WTC11 (cell line): ENCODE data around the gene NPEPPS. TPM values are rescaled to one million over a fixed set of nuclear protein-coding genes. Genes with fewer than 3 reads are reported as not detected.

ENCODE experiments used
- ATAC-seq: fragments of 200-7000 bp; cut with Tn5 transposase; 2 replicates; pipeline ENCODE4 v1.10.0; 2021; ENCODE audit warnings: mild to moderate bottlenecking, moderate library complexity
- CTCF ChIA-PET: fragments of 300-600 bp; sonication (Branson Sonifier 250); formaldehyde crosslinking; loops from one replicate; lab custom pipeline; 2021; ENCODE audit warnings: antibody characterized with exemption; lab: Charles Lee
- POLR2A ChIA-PET: fragments of 350-600 bp; sonication (Branson Sonifier 250); formaldehyde crosslinking; loops from one replicate; lab custom pipeline; 2021; ENCODE audit warnings: antibody characterized with exemption; lab: Charles Lee
- DNase-seq: peaks from one replicate; pipeline ENCODE4 v3.0.0; 2021; ENCODE audit warnings: low spot score
- H3K27ac Mint-ChIP-seq: 2 replicates; pipeline ENCODE4 v1.8.0; 2021; ENCODE audit warnings: mixed read lengths
- H3K27me3 Mint-ChIP-seq: 2 replicates; pipeline ENCODE4 v1.8.0; 2021; ENCODE audit warnings: low read depth, mild to moderate bottlenecking, moderate library complexity, mixed read lengths
- H3K36me3 Mint-ChIP-seq: 2 replicates; pipeline ENCODE4 v1.8.0; 2021; ENCODE audit warnings: mixed read lengths
- H3K4me1 Mint-ChIP-seq: 2 replicates; pipeline ENCODE4 v1.8.0; 2022; ENCODE audit warnings: mixed read lengths
- H3K4me3 Mint-ChIP-seq: 2 replicates; pipeline ENCODE4 v1.8.0; 2021; ENCODE audit warnings: mild to moderate bottlenecking, moderate library complexity, mixed read lengths
- H3K9me3 Mint-ChIP-seq: 2 replicates; pipeline ENCODE4 v1.8.0; 2021; ENCODE audit warnings: mixed read lengths
- CBFB ChIP-seq: sonication (generic); formaldehyde crosslinking; IDR thresholded peaks from 2 replicates; pipeline ENCODE4 v1.8.1; 2022; ENCODE audit warnings: mild to moderate bottlenecking, low read depth, missing genetic modification reagents
- CREM ChIP-seq: sonication (generic); formaldehyde crosslinking; IDR thresholded peaks from 2 replicates; pipeline ENCODE4 v1.8.1; 2022; ENCODE audit warnings: mild to moderate bottlenecking, missing genetic modification reagents, moderate library complexity
- ELF4 ChIP-seq: sonication (generic); formaldehyde crosslinking; IDR thresholded peaks from 2 replicates; pipeline ENCODE4 v1.8.1; 2022; ENCODE audit warnings: low read depth, mild to moderate bottlenecking, moderate library complexity, missing genetic modification reagents
- EMX1 ChIP-seq: fragments of 250-450 bp; sonication (Bioruptor Pico); IDR thresholded peaks from 2 replicates; pipeline ENCODE4 v1.8.0; 2021; ENCODE audit warnings: mild to moderate bottlenecking
- ETV6 ChIP-seq: sonication (generic); formaldehyde crosslinking; IDR thresholded peaks from 2 replicates; pipeline ENCODE4 v1.8.1; 2022; ENCODE audit warnings: mild to moderate bottlenecking, missing genetic modification reagents
- GTF2I ChIP-seq: fragments of 250-450 bp; sonication (Bioruptor Pico); conservative IDR thresholded peaks from 2 replicates; pipeline ENCODE4 v1.4.0; 2021; ENCODE audit warnings: mild to moderate bottlenecking
- JAZF1 ChIP-seq: fragments of 250-450 bp; sonication (Bioruptor Pico); IDR thresholded peaks from 2 replicates; pipeline ENCODE4 v1.9.0; 2021; ENCODE audit warnings: moderate library complexity, mild to moderate bottlenecking, inconsistent platforms
- JUN ChIP-seq: sonication (generic); formaldehyde crosslinking; IDR thresholded peaks from 2 replicates; pipeline ENCODE4 v1.8.0; 2023; ENCODE audit warnings: mild to moderate bottlenecking, missing genetic modification reagents
- KAT7 ChIP-seq: sonication (generic); formaldehyde crosslinking; IDR thresholded peaks from 2 replicates; pipeline ENCODE4 v1.8.1; 2023; ENCODE audit warnings: missing genetic modification reagents, mild to moderate bottlenecking, borderline replicate concordance
- MYBL2 ChIP-seq: sonication (generic); formaldehyde crosslinking; IDR thresholded peaks from 2 replicates; pipeline ENCODE4 v1.8.1; 2023; ENCODE audit warnings: mild to moderate bottlenecking, moderate library complexity, missing genetic modification reagents
- NFE2L1 ChIP-seq: sonication (generic); formaldehyde crosslinking; IDR thresholded peaks from 2 replicates; pipeline ENCODE4 v1.8.1; 2023; ENCODE audit warnings: missing genetic modification reagents
- NFYB ChIP-seq: sonication (generic); formaldehyde crosslinking; conservative IDR thresholded peaks from 2 replicates; pipeline ENCODE4 v1.8.0; 2022; ENCODE audit warnings: low read depth, missing genetic modification reagents
- NR2C2 ChIP-seq: sonication (generic); formaldehyde crosslinking; IDR thresholded peaks from 2 replicates; pipeline ENCODE4 v1.8.0; 2022; ENCODE audit warnings: mild to moderate bottlenecking, missing genetic modification reagents
- PRRX2 ChIP-seq: fragments of 250-450 bp; sonication (Bioruptor Pico); IDR thresholded peaks from 2 replicates; pipeline ENCODE4 v1.8.0; 2021; ENCODE audit warnings: mild to moderate bottlenecking
- RELA ChIP-seq: sonication (generic); formaldehyde crosslinking; IDR thresholded peaks from 2 replicates; pipeline ENCODE4 v1.8.1; 2022; ENCODE audit warnings: missing genetic modification reagents, mild to moderate bottlenecking, borderline replicate concordance
- SOX15 ChIP-seq: fragments of 250-450 bp; sonication (Bioruptor Pico); IDR thresholded peaks from 2 replicates; pipeline ENCODE4 v1.9.0; 2021; ENCODE audit warnings: mild to moderate bottlenecking
- ZNF232 ChIP-seq: sonication (generic); formaldehyde crosslinking; IDR thresholded peaks from 2 replicates; pipeline ENCODE4 v1.8.0; 2022; ENCODE audit warnings: mild to moderate bottlenecking, missing genetic modification reagents
- ZNF423 ChIP-seq: fragments of 250-450 bp; sonication (Bioruptor Pico); IDR thresholded peaks from 2 replicates; pipeline ENCODE4 v2.1.2; 2022; ENCODE audit warnings: mild to moderate bottlenecking, moderate library complexity
- total RNA-seq: library from RNA; stranded (reverse); gene quantifications from 3 replicates; pipeline ENCODE4 v1.2.3, GENCODE V29; 2021
- TF ChIP-seq, protein P1 (sequence below): fragments of 250-450 bp; sonication (Bioruptor Pico); IDR thresholded peaks from 2 replicates; pipeline ENCODE4 v1.9.0; 2021; ENCODE audit warnings: mild to moderate bottlenecking
- TF ChIP-seq, protein P2 (sequence below): sonication (generic); formaldehyde crosslinking; IDR thresholded peaks from 2 replicates; pipeline ENCODE4 v1.8.1; 2022; ENCODE audit warnings: mild to moderate bottlenecking, moderate library complexity, missing genetic modification reagents
- TF ChIP-seq, protein P3 (sequence below): sonication (generic); formaldehyde crosslinking; IDR thresholded peaks from 2 replicates; pipeline ENCODE4 v1.8.1; 2022; ENCODE audit warnings: low read depth, missing genetic modification reagents, borderline replicate concordance
- TF ChIP-seq, protein P4 (sequence below): sonication (generic); formaldehyde crosslinking; IDR thresholded peaks from 2 replicates; pipeline ENCODE4 v1.8.1; 2023; ENCODE audit warnings: mild to moderate bottlenecking, missing genetic modification reagents
- TF ChIP-seq, protein P5 (sequence below): sonication (generic); formaldehyde crosslinking; conservative IDR thresholded peaks from 2 replicates; pipeline ENCODE4 v1.8.1; 2023; ENCODE audit warnings: mild to moderate bottlenecking, low read depth, missing genetic modification reagents, moderate library complexity
- TF ChIP-seq, protein P6 (sequence below): sonication (generic); formaldehyde crosslinking; IDR thresholded peaks from 2 replicates; pipeline ENCODE4 v1.8.1; 2022; ENCODE audit warnings: missing genetic modification reagents, borderline replicate concordance

NPEPPS gene
- total RNA-seq, 1 experiment from 2014 or later: 127 TPM

DNA sequence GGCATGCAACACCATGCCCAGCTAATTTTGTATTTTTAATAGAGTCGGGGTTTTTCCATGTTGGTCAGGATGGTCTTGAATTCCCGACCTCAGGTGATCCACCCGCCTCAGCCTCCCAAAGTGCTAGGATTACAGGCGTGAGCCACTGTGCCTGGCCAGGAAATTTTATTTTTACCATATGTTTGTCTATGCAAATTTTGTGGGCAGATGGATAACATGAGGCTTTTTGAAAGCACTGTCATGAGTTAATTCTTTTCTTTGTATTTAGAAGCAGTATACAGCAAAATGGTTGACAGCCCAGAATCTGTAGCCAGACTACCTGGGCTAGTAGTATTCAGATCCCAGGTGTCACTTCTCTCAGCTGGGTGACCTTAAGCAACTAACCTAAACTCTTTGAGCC is 110.3 kb downstream of the NPEPPS start (continued):
- TF ChIP-seq SOX15 (CRISPR knock-in tag) (no peak), NR2C2 (CRISPR knock-in tag) (no peak), NFYB (no peak), CREM (CRISPR knock-in tag) (no peak), GTF2I (CRISPR knock-in tag) (no peak), ELF4 (CRISPR knock-in tag) (no peak), JAZF1 (CRISPR knock-in tag) (no peak)
- TF ChIP-seq, protein P1, sequence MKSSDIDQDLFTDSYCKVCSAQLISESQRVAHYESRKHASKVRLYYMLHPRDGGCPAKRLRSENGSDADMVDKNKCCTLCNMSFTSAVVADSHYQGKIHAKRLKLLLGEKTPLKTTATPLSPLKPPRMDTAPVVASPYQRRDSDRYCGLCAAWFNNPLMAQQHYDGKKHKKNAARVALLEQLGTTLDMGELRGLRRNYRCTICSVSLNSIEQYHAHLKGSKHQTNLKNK (CRISPR knock-in tag): no peak

DNA sequence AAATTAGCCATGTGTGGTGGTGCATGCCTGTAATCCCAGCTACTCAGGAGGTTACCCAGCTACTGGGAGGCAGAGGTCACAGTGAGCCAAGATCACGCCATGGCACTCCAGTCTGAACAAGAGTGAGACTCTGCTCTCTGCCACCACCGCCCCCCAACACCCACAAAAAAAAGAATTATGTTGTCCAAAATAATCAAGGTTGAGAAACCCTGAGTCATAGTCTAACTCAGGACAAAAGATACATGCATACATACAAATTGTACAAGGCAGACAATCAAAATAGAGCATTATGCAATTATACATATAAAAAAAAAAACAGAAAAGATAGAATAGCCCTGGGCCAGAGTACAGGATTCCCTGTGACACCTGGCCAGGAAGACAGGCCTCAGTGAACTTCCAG is 112.2 kb downstream of the NPEPPS start:
- Mint-ChIP-seq H3K4me1 (no peaks in the 10 kb centered on the region), H3K9me3 (no peaks in the 10 kb centered on the region), H3K36me3 (peaks cover 5% of the 10 kb centered on the region), H3K27ac (no peak overlapping the region), H3K4me3 (no peak overlapping the region)
- ChIA-PET POLR2A (no interaction called here), CTCF (interaction anchor here (0.6 to 1.2 kb wide), 2 partner anchors 22 to 155 kb away, joined by 3 to 5 read pairs; no protein-coding TSS in a partner anchor)
- ATAC-seq: no peak
- TF ChIP-seq ETV6 (CRISPR knock-in tag) (no peak), NFE2L1 (no peak), NFYB (no peak), ZNF423 (CRISPR knock-in tag) (no peak), MYBL2 (CRISPR knock-in tag) (no peak), JUN (CRISPR knock-in tag) (no peak), PRRX2 (CRISPR knock-in tag) (no peak), SOX15 (CRISPR knock-in tag) (no peak)
- TF ChIP-seq, protein P2, sequence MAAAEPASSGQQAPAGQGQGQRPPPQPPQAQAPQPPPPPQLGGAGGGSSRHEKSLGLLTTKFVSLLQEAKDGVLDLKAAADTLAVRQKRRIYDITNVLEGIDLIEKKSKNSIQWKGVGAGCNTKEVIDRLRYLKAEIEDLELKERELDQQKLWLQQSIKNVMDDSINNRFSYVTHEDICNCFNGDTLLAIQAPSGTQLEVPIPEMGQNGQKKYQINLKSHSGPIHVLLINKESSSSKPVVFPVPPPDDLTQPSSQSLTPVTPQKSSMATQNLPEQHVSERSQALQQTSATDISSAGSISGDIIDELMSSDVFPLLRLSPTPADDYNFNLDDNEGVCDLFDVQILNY: no peak
- TF ChIP-seq, protein P3, sequence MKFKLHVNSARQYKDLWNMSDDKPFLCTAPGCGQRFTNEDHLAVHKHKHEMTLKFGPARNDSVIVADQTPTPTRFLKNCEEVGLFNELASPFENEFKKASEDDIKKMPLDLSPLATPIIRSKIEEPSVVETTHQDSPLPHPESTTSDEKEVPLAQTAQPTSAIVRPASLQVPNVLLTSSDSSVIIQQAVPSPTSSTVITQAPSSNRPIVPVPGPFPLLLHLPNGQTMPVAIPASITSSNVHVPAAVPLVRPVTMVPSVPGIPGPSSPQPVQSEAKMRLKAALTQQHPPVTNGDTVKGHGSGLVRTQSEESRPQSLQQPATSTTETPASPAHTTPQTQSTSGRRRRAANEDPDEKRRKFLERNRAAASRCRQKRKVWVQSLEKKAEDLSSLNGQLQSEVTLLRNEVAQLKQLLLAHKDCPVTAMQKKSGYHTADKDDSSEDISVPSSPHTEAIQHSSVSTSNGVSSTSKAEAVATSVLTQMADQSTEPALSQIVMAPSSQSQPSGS (CRISPR knock-in tag): no peak
- TF ChIP-seq, all 79 proteins: peak for 0
- no peaks in the 10 kb centered on the region for H3K27me3 Mint-ChIP-seq
- no peak for DNase-seq

DNA sequence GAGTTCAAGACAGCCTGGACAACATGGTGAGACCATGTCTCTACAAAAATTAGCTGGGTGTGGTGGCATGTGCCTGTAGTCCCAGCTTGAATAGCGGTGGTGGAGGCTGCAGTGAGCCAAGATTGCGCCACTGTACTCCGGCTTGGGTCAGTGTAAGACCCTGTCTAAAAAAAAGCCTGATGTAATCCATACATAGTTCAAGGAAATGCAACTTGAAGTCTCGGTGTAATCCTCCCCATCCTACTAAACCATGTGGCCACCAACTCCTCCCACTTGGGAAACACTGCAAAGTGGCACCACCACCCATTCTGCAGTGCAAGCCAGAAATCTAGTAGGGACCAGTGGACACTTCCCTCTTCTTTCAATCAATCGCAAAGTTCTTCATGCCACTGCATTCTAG is 113.4 kb downstream of the NPEPPS start:
- CTCF ChIA-PET: interaction anchor here (1.0 kb wide), 1 partner anchor 28 kb away, joined by 3 read pairs; no protein-coding TSS in a partner anchor
- peaks cover 6% of the 10 kb centered on the region for H3K4me1 Mint-ChIP-seq
- DNase-seq (no peak), ATAC-seq (no peak)
- no peaks in the 10 kb centered on the region for H3K36me3 Mint-ChIP-seq
- POLR2A ChIA-PET: interaction anchor here (0.6 kb wide), 1 partner anchor 1598 kb away, joined by 4 read pairs; no protein-coding TSS in a partner anchor
- H3K27me3 Mint-ChIP-seq: no peaks in the 10 kb centered on the region; the same call in 1 of the 2 replicates
- no peak overlapping the region for H3K4me3 Mint-ChIP-seq
- no peak overlapping the region for H3K27ac Mint-ChIP-seq
- no peaks in the 10 kb centered on the region for H3K9me3 Mint-ChIP-seq
- TF ChIP-seq JAZF1 (CRISPR knock-in tag): no peak
- TF ChIP-seq, protein P3 (CRISPR knock-in tag): no peak
- no peak for TF ChIP-seq EMX1 (CRISPR knock-in tag)
- TF ChIP-seq, protein P4, sequence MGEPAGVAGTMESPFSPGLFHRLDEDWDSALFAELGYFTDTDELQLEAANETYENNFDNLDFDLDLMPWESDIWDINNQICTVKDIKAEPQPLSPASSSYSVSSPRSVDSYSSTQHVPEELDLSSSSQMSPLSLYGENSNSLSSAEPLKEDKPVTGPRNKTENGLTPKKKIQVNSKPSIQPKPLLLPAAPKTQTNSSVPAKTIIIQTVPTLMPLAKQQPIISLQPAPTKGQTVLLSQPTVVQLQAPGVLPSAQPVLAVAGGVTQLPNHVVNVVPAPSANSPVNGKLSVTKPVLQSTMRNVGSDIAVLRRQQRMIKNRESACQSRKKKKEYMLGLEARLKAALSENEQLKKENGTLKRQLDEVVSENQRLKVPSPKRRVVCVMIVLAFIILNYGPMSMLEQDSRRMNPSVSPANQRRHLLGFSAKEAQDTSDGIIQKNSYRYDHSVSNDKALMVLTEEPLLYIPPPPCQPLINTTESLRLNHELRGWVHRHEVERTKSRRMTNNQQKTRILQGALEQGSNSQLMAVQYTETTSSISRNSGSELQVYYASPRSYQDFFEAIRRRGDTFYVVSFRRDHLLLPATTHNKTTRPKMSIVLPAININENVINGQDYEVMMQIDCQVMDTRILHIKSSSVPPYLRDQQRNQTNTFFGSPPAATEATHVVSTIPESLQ (CRISPR knock-in tag): no peak
- TF ChIP-seq, protein P5, sequence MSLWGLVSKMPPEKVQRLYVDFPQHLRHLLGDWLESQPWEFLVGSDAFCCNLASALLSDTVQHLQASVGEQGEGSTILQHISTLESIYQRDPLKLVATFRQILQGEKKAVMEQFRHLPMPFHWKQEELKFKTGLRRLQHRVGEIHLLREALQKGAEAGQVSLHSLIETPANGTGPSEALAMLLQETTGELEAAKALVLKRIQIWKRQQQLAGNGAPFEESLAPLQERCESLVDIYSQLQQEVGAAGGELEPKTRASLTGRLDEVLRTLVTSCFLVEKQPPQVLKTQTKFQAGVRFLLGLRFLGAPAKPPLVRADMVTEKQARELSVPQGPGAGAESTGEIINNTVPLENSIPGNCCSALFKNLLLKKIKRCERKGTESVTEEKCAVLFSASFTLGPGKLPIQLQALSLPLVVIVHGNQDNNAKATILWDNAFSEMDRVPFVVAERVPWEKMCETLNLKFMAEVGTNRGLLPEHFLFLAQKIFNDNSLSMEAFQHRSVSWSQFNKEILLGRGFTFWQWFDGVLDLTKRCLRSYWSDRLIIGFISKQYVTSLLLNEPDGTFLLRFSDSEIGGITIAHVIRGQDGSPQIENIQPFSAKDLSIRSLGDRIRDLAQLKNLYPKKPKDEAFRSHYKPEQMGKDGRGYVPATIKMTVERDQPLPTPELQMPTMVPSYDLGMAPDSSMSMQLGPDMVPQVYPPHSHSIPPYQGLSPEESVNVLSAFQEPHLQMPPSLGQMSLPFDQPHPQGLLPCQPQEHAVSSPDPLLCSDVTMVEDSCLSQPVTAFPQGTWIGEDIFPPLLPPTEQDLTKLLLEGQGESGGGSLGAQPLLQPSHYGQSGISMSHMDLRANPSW (CRISPR knock-in tag): no peak
- TF ChIP-seq CBFB (CRISPR knock-in tag): no peak
- TF ChIP-seq, protein P6, sequence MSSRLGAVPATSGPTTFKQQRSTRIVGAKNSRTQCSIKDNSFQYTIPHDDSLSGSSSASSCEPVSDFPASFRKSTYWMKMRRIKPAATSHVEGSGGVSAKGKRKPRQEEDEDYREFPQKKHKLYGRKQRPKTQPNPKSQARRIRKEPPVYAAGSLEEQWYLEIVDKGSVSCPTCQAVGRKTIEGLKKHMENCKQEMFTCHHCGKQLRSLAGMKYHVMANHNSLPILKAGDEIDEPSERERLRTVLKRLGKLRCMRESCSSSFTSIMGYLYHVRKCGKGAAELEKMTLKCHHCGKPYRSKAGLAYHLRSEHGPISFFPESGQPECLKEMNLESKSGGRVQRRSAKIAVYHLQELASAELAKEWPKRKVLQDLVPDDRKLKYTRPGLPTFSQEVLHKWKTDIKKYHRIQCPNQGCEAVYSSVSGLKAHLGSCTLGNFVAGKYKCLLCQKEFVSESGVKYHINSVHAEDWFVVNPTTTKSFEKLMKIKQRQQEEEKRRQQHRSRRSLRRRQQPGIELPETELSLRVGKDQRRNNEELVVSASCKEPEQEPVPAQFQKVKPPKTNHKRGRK (CRISPR knock-in tag): no peak
- no peak for TF ChIP-seq RELA (CRISPR knock-in tag)
- no peak for TF ChIP-seq KAT7 (CRISPR knock-in tag)
- no peak for TF ChIP-seq ZNF232
